IMR-90 (cell line): ENCODE data around the gene DNAJC11. TPM values are rescaled to one million over a fixed set of nuclear protein-coding genes. Genes with fewer than 3 reads are reported as not detected.

Source experiments
- ATAC-seq: fragments of 200-7000 bp; cut with Tn5 transposase; 2 replicates; pipeline ENCODE4 v1.9.1; 2020; ENCODE audit warnings: low read depth, mild to moderate bottlenecking, moderate library complexity
- BruUV-seq: library from RNA; stranded (reverse); fragments of 400-500 nt; replicated peaks from 2 replicates; lab custom pipeline; 2021; lab: Mats Ljungman, UMichigan
- CTCF ChIA-PET: fragments of 300-600 bp; formaldehyde crosslinking; extraction: SDS; loops from one replicate; lab custom pipeline; 2021; ENCODE audit warnings: antibody characterized with exemption; lab: Yijun Ruan, JAX
- POLR2A ChIA-PET: fragments of 300-600 bp; sonication (Branson Sonifier 250); formaldehyde crosslinking; loops from one replicate; lab custom pipeline; 2022; ENCODE audit warnings: antibody characterized with exemption; ENCODE audit not compliant: unreplicated experiment; lab: Charles Lee
- DNase-seq: peaks from one replicate; pipeline ENCODE4 v3.0.0; 2013
- H2AFZ ChIP-seq: replicated peaks from 2 replicates; pipeline ENCODE3; 2013; ENCODE audit warnings: low read length, mild to moderate bottlenecking; ENCODE audit not compliant: poor library complexity
- H2AK5ac ChIP-seq: 2 replicates; pipeline ENCODE4 v1.6.1; 2013; ENCODE audit warnings: low read depth, low read length, inconsistent platforms
- H2AK9ac ChIP-seq: replicated peaks from 2 replicates; pipeline ENCODE3; 2013; ENCODE audit warnings: mild to moderate bottlenecking, low read depth, low read length, moderate library complexity; ENCODE audit not compliant: poor library complexity
- H2BK120ac ChIP-seq: 2 replicates; pipeline ENCODE4 v1.6.1; 2013; ENCODE audit warnings: low read depth, low read length, inconsistent platforms
- H2BK15ac ChIP-seq: 3 replicates; pipeline ENCODE4 v1.6.1; 2013; ENCODE audit warnings: low read depth, low read length, inconsistent platforms
- H2BK20ac ChIP-seq: 2 replicates; pipeline ENCODE4 v1.6.1; 2013; ENCODE audit warnings: low read depth, mild to moderate bottlenecking, inconsistent platforms, low read length, moderate library complexity
- H2BK5ac ChIP-seq: 2 replicates; pipeline ENCODE4 v1.6.1; 2013; ENCODE audit warnings: mild to moderate bottlenecking, low read depth, low read length, inconsistent platforms; ENCODE audit not compliant: poor library complexity, severe bottlenecking
- H3K14ac ChIP-seq: replicated peaks from 2 replicates; pipeline ENCODE4 v1.6.1; 2013; ENCODE audit warnings: low read depth, low read length, inconsistent platforms
- H3K18ac ChIP-seq: 2 replicates; pipeline ENCODE4 v1.6.1; 2013; ENCODE audit warnings: low read depth, low read length, control low read depth
- H3K23ac ChIP-seq: 2 replicates; pipeline ENCODE4 v1.6.1; 2013; ENCODE audit warnings: low read depth, low read length, inconsistent platforms
- H3K27ac ChIP-seq: 2 replicates; pipeline ENCODE4 v1.5.1; 2013; ENCODE audit warnings: mild to moderate bottlenecking, control low read depth, low read length; ENCODE audit not compliant: insufficient read depth
- H3K27me3 ChIP-seq: 2 replicates; pipeline ENCODE4 v1.6.1; 2013; ENCODE audit warnings: low read length; ENCODE audit not compliant: control insufficient read depth, insufficient read depth
- H3K36me3 ChIP-seq: 2 replicates; pipeline ENCODE4 v1.6.1; 2013; ENCODE audit warnings: low read length, mixed read lengths; ENCODE audit not compliant: control insufficient read depth, insufficient read depth
- H3K4ac ChIP-seq: 2 replicates; pipeline ENCODE4 v1.6.1; 2013; ENCODE audit warnings: low read depth, low read length, inconsistent platforms
- H3K4me1 ChIP-seq: 2 replicates; pipeline ENCODE4 v1.6.1; 2013; ENCODE audit warnings: low read length, mixed read lengths; ENCODE audit not compliant: control insufficient read depth, insufficient read depth
- H3K4me2 ChIP-seq: 2 replicates; pipeline ENCODE4 v1.6.1; 2013; ENCODE audit warnings: low read depth, mild to moderate bottlenecking, control low read depth, low read length, moderate library complexity
- H3K4me3 ChIP-seq: 2 replicates; pipeline ENCODE4 v1.5.1; 2013; ENCODE audit warnings: low read depth, mild to moderate bottlenecking, control low read depth, low read length, moderate library complexity; ENCODE audit not compliant: insufficient read depth
- H3K56ac ChIP-seq: 2 replicates; pipeline ENCODE4 v1.6.1; 2013; ENCODE audit warnings: low read length, inconsistent platforms; ENCODE audit not compliant: insufficient read depth; ENCODE audit errors: extremely low read depth
- H3K79me1 ChIP-seq, 2 experiments: 2 replicates each; pipeline ENCODE4 v1.6.1; 2013; ENCODE audit warnings: low read length in 2 of 2, inconsistent platforms in 1 of 2, low read depth in 1 of 2
- H3K9ac ChIP-seq: 2 replicates; pipeline ENCODE4 v1.6.1; 2013; ENCODE audit warnings: low read depth, low read length, control low read depth
- H3K9me1 ChIP-seq: 2 replicates; pipeline ENCODE4 v1.6.1; 2013; ENCODE audit warnings: low read length, inconsistent platforms; ENCODE audit not compliant: insufficient read depth
- H3K9me3 ChIP-seq: 2 replicates; pipeline ENCODE4 v1.6.1; 2013; ENCODE audit warnings: low read length; ENCODE audit not compliant: control insufficient read depth, insufficient read depth
- H4K20me1 ChIP-seq: 2 replicates; pipeline ENCODE4 v1.6.1; 2013; ENCODE audit warnings: low read length, inconsistent platforms; ENCODE audit not compliant: insufficient read depth
- H4K5ac ChIP-seq: 2 replicates; pipeline ENCODE4 v1.6.1; 2013; ENCODE audit warnings: mild to moderate bottlenecking, low read depth, low read length, control low read depth
- H4K8ac ChIP-seq, 2 experiments: 2 replicates each; pipeline ENCODE4 v1.6.1; 2013; ENCODE audit warnings: low read depth in 2 of 2, low read length in 2 of 2, control low read depth in 1 of 2, inconsistent platforms in 1 of 2
- H4K91ac ChIP-seq: 2 replicates; pipeline ENCODE4 v1.6.1; 2013; ENCODE audit warnings: low read depth, low read length, inconsistent platforms; ENCODE audit not compliant: insufficient read depth
- BHLHE40 ChIP-seq: fragments of 150-350 bp; IDR thresholded peaks from 2 replicates; pipeline ENCODE4 v1.6.1; 2016; ENCODE audit warnings: mild to moderate bottlenecking, low read depth, low read length
- CEBPB ChIP-seq: IDR thresholded peaks from 2 replicates; pipeline ENCODE4 v1.6.1; 2012; ENCODE audit warnings: low read depth, low read length, improper control_type of control experiment
- CHD1 ChIP-seq: IDR thresholded peaks from 2 replicates; pipeline ENCODE4 v1.6.1; 2012; ENCODE audit warnings: low read depth, low read length, improper control_type of control experiment
- CTCF ChIP-seq: conservative IDR thresholded peaks from 2 replicates; pipeline ENCODE4 v1.5.1; 2012; ENCODE audit warnings: mild to moderate bottlenecking, low read depth, low read length, improper control_type of control experiment
- ELK1 ChIP-seq: fragments of 150-350 bp; IDR thresholded peaks from 2 replicates; pipeline ENCODE4 v1.6.1; 2016; ENCODE audit warnings: low read depth, mild to moderate bottlenecking, low read length, moderate library complexity, borderline replicate concordance
- FOS ChIP-seq: fragments of 150-350 bp; IDR thresholded peaks from 2 replicates; pipeline ENCODE4 v1.6.1; 2016; ENCODE audit warnings: low read depth, low read length
- MAFK ChIP-seq: IDR thresholded peaks from 2 replicates; pipeline ENCODE4 v1.6.1; 2012; ENCODE audit warnings: low read depth, low read length, improper control_type of control experiment
- MAZ ChIP-seq: IDR thresholded peaks from 2 replicates; pipeline ENCODE4 v1.6.1; 2012; ENCODE audit warnings: low read depth, mild to moderate bottlenecking, low read length, improper control_type of control experiment, moderate library complexity, borderline replicate concordance
- MXI1 ChIP-seq: IDR thresholded peaks from 2 replicates; pipeline ENCODE4 v1.6.1; 2012; ENCODE audit warnings: low read depth, mild to moderate bottlenecking, low read length, moderate library complexity, borderline replicate concordance
- NFE2L2 ChIP-seq: fragments of 150-350 bp; IDR thresholded peaks from 2 replicates; pipeline ENCODE4 v1.6.1; 2016; ENCODE audit warnings: low read depth, mild to moderate bottlenecking, low read length
- POLR2A ChIP-seq: IDR thresholded peaks from 2 replicates; pipeline ENCODE4 v1.6.1; 2012; ENCODE audit warnings: mild to moderate bottlenecking, low read depth, low read length
- RAD21 ChIP-seq: IDR thresholded peaks from 2 replicates; pipeline ENCODE4 v1.6.1; 2012; ENCODE audit warnings: low read length, improper control_type of control experiment
- RCOR1 ChIP-seq: IDR thresholded peaks from 2 replicates; pipeline ENCODE4 v1.6.1; 2012; ENCODE audit warnings: mild to moderate bottlenecking, low read length, improper control_type of control experiment; ENCODE audit not compliant: insufficient replicate concordance
- RFX5 ChIP-seq: IDR thresholded peaks from 2 replicates; pipeline ENCODE4 v1.8.0; 2012; ENCODE audit warnings: low read depth, mild to moderate bottlenecking, low read length, moderate library complexity
- SMC3 ChIP-seq: fragments of 150-350 bp; IDR thresholded peaks from 2 replicates; pipeline ENCODE4 v1.6.1; 2016; ENCODE audit warnings: low read depth, mild to moderate bottlenecking, antibody characterized with exemption, low read length, moderate library complexity
- USF2 ChIP-seq: fragments of 150-350 bp; IDR thresholded peaks from 2 replicates; pipeline ENCODE4 v1.6.1; 2017; ENCODE audit warnings: mild to moderate bottlenecking, antibody characterized with exemption, low read length, low read depth
- WGBS, 2 experiments: methylation state at CpG; one replicate each; pipeline versions ENCODE4 v1.1.5 to v1.1.7; 2013; ENCODE audit warnings: missing lambda C conversion rate in 2 of 2; ENCODE audit not compliant: insufficient read length in 1 of 2; ENCODE audit errors: extremely low coverage in 2 of 2; 5-methylcytosine and 5-hydroxymethylcytosine counted together
- dilution Hi-C: fragments of 300-500 bp; cut with HindIII; formaldehyde crosslinking; loops from one replicate; pipeline ENCODE4 v1.14.3; 2018; ENCODE audit warnings: low sequenced_read_pairs; ENCODE audit not compliant: unreplicated experiment
- in situ Hi-C: fragments of 300-500 bp; cut with MboI; formaldehyde crosslinking; loops from 3 replicates; pipeline ENCODE4 v1.14.3; 2019; ENCODE audit warnings: low sequenced_read_pairs, inconsistent platforms, mixed read lengths
- intact Hi-C: fragments of 100-400 bp; cut with micrococcal nuclease; formaldehyde crosslinking; loops from 2 replicates; pipeline ENCODE4 v1.10.0; 2022
- polyA plus RNA-seq, 3 experiments: library from polyadenylated mRNA; depleted of rRNA; stranded (reverse); fragments of >200 nt; gene quantifications; 2 replicates each; pipeline ENCODE4 v1.2.3, GENCODE V29; 2012; ENCODE audit warnings: low replicate concordance in 1 of 3
- total RNA-seq: library from RNA; depleted of rRNA; stranded (reverse); fragments of >200 nt; gene quantifications from 2 replicates; pipeline ENCODE4 v1.2.3, GENCODE V29; 2012

Gene DNAJC11
- total and polyA plus RNA-seq, 2 of the 4 experiments (the other 2 are of a cell fraction), result 38.7 to 48.5 TPM

GRCh38 chr1:6585081-6585722, 116.4 kb downstream of the DNAJC11 start:
- WGBS, 2 experiments, result 78% methylated on average over 5 of the region's 12 CpGs; no CpG with 5 or more reads in 1 of the 2 experiments
- H3K9me1 ChIP-seq, result peaks cover 11% of the 10 kb centered on the region; the same call in 1 of the 2 replicates
- intact Hi-C loops, result no loop called here
- no peaks in the 10 kb centered on the region for H3K27me3 ChIP-seq
- H3K23ac ChIP-seq, result no peak overlapping the region
- DNase-seq, result no peak
- dilution Hi-C loops, result no loop called here
- BruUV-seq, result no TSS peak
- H4K8ac ChIP-seq, result no peak overlapping the region
- no peak overlapping the region for H3K9ac ChIP-seq
- H3K4me2 ChIP-seq, result no peak overlapping the region
- no peak overlapping the region for H2BK5ac ChIP-seq
- H4K20me1 ChIP-seq, result peaks cover 32% of the 10 kb centered on the region
- no peak overlapping the region for H2AK5ac ChIP-seq
- peaks cover 7% of the 10 kb centered on the region for H3K4me1 ChIP-seq
- peaks cover 34% of the 10 kb centered on the region for H3K36me3 ChIP-seq
- H3K27ac ChIP-seq, result no peak overlapping the region
- no peak overlapping the region for H2BK15ac ChIP-seq
- CTCF ChIA-PET, result no interaction called here
- H3K4ac ChIP-seq, result no peak overlapping the region
- TF ChIP-seq RAD21 (no peak), MXI1 (no peak), USF2 (no peak), MAFK (no peak), FOS (no peak), CTCF (no peak), MAZ (no peak), ELK1 (no peak), CHD1 (no peak), RCOR1 (no peak), SMC3 (no peak), CEBPB (no peak), NFE2L2 (no peak), RFX5 (no peak), POLR2A (no peak), BHLHE40 (no peak)
- no peak overlapping the region for H3K56ac ChIP-seq
- no peak overlapping the region for H4K91ac ChIP-seq
- H3K79me1 ChIP-seq, result peaks cover 15 to 55% of the 10 kb centered on the region in 2 experiments
- POLR2A ChIA-PET, result no interaction called here
- H3K4me3 ChIP-seq, result no peak overlapping the region
- H3K14ac ChIP-seq, result no peak overlapping the region
- H4K5ac ChIP-seq, result no peak overlapping the region
- no peak for ATAC-seq
- H3K18ac ChIP-seq, result no peak overlapping the region
- H2BK20ac ChIP-seq, result no peak overlapping the region
- no peak overlapping the region for H2BK120ac ChIP-seq
- no peak overlapping the region for H2AFZ ChIP-seq
- H2AK9ac ChIP-seq, result no peak overlapping the region
- H3K9me3 ChIP-seq, result no peaks in the 10 kb centered on the region
- in situ Hi-C loops, result no loop called here
